GM21619 (cell line): Measurements from ENCODE around the gene CCDC116.
"Not testable (repeated sequence)": the region's sequence is repeated elsewhere in the genome, so short reads cannot be mapped to it uniquely, and the experiment has no call there.

Source experiments
- ATAC-seq: cut with Tn5 transposase; IDR thresholded peaks from one replicate; pipeline ENCODE4 v1.9.1; 2021; ENCODE audit not compliant: unreplicated experiment

CCDC116 gene

DNA sequence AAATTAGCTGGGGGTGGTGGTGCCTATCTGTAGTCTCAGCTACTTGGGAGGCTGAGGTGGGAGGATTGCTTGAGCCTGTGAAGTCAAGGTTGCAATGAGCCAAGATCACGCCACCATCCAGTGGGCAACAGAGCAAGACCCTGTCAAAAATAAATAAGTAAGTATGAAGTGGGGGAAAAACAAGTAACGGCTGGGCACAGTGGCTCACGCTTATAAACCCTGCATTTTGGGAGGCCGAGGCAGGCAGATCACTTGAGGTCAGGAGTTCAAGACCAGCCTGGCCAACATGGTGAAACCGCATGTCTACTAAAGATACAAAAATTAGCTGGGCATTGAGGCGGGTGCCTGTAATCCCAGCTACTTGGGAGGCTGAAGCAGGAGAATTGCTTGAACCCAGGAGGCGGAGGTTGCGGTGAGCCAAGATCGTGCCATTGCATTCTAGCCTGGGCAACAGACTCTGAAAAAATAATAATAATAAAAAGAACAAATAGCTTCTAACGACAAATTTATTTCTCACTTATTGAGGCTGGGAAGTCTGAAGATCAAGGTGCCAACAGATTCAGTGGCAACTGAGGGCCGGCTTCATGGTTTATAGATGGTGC is 22.9 kb upstream of the CCDC116 start:
- ATAC-seq, result not testable (repeated sequence)

DNA sequence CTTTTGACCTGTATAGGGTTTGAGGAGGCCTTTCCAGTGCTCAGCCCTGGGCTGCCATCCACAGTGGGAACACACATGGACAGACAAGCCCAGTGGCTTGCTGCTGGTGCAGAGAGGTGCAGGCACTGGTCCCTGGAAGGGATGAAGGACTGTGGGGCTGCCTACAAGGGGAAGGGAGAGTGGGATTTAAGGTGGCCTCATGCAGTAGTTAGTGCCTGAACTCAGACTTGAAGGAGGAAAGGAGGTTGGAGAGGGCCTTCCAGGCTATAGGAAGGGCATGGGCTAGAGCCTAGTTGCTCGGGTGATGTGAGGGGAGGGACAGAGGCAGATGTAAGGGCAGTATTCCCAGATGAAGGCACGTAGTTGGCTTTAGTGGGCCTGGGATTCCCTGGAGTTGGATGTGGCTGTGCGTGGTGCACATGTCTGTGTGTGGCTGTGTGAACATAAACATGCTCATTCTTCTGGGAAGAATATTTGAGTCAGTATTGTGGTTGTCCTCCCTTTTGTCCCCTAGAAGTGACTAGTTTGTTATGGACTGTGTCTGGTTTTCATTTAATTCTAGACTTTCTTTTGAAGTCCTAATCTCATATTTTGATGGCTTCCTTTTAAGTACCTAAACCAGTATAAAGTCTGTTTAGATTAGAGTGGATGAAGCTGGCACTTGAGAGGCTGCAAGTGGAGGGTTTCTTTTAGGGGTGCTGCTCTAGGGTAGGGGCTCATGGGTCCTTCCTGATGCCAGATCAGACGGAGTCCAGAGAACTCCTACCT is 21.2 kb upstream of the CCDC116 start:
- no peak for ATAC-seq

DNA sequence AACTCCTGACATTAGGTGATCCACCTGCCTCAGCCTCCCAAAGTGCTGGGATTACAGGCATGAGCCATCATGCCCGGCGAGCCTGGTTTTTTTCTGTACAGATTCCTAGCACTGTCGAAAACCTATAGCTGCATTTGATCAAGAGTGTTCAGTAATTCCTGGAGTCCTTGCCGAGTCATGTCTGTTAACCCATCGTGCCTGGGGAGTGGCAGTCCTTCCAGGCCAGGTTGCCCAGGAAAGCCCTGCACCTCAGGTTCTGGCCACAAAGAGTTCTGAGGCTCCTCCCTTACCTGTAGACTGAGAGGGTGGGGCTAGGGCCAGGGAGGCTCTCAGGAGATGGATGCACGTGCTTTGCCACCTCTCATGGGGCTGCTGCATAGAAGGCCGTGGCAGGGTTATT is 19.7 kb upstream of the CCDC116 start:
- ATAC-seq, result no peak

DNA sequence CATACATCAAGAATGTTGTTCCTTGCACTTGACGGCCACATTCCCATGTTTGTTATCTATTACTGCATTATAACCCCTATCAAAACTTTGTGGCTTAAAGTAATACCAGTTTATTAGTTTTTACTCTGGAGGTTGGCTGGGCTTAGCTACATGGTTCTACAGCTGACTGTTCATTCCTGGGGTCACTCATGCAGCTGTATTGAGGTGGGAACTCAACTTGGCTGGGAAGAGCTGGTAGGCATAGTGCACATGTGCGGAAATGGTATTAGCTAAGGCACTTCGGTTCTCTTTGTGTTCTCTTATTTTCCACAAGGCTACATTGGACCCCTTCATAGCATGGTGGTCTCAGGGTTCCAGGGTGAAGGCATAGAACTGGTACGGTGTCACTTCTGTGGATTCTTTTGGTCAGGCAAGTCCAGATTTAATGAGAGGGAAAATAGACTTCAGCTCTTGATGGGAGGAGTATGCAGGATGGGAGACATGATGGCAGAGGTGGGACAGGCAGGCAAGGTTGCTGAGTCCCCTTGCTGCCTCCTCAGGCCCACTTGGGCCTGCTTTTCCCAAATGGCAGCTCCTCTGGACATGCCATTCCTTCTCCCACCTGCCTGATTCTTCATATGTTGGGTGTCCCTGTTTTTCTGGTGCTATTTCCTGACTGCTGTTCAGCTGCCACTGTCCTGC is 18.9 kb upstream of the CCDC116 start:
- no peak for ATAC-seq

GRCh38 chr22:21615731-21616130 is 16.8 kb upstream of the CCDC116 start:
- no peak for ATAC-seq

- ATAC-seq, result not testable (repeated sequence)
Observed at GRCh38 chr22:21617337-21617736, 15.2 kb upstream of the CCDC116 start.

DNA sequence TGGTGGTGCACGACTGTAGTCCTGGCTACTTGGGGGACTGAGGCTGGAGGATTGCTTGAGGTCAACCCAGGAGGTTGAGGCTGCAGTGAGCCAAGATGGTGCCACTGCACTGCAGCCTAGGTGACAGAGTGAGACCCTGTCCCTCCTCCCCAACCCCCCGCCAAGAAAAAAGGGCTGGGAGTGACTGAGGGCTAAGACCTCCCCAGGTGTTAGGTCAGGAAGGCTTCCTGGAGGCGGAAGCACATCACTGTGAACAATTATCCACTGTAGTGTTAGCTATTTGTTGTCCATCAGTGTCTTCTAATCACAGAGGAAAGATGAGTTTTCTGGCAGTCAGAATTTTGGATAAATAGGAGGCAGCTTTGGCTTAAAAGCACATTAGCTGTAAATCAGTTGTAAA is 11.5 kb upstream of the CCDC116 start:
- ATAC-seq, result no peak

DNA sequence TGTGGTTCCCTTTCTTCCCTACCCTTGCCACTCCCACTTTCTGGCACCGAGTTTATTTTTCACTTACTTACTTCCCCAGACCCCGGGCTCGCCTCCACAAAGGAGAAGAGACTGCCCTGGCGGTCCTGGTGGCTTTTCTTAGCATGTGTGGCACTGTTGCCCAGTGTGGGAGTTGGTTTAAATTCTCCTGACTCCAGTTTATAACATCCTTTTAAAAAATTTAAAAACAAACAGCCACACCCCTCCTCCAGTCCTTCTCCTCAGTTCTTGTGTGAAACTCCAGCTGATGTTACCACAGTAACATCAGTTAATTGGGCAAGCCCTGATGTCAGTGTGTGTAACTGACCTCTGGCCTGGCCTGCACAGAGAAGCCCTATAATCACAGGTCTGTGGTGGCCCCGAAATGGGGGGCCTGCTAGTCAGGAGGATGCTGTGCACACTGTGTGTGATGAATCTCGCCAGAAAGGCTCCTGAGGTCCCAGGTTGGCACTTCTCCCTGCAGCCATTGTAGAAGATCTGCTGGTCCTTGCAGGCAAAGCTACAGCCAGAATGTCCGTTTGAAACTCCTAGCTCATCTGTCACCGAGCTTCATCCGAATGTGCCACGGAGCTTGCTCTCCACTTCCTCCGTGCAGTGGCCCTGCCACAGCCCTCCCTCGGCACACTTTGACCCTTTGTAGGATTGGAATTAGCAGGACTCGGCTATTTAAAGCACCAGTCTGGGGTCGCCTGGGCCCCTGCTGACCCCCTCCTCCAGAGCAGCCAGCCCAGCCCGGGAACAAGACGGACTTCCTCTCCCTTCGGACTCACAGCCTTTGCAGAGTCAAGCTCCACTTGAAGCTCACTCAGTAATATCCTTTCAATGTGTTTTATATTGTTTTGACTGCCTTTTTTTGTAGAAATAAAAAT is 10.3 kb upstream of the CCDC116 start:
- no peak for ATAC-seq

GRCh38 chr22:21622919-21623647 is 9.5 kb upstream of the CCDC116 start:
- ATAC-seq, result no peak

DNA sequence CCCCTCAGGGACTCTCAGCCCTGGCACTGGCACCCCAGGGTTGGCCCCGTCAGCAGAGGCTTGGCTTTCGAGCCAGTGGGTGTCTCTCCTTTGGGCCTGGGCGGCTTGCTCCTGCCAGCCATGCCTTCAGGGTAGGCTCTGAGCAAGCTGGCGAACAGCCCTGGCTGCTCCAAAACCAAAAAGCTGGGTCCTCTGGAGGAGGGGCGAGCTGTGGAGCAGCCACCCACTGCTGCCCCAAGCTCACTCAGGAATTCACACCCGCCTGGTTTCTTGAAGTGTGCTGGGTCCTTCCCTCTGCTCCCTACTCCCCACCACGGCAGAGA is 9.0 kb upstream of the CCDC116 start:
- no peak for ATAC-seq

- ATAC-seq, result no peak
Observed at GRCh38 chr22:21624120-21624879, 8.3 kb upstream of the CCDC116 start.

GRCh38 chr22:21624880-21625791 is 7.4 kb upstream of the CCDC116 start:
- ATAC-seq, result no peak

GRCh38 chr22:21626073-21626734 is 6.4 kb upstream of the CCDC116 start:
- ATAC-seq, result no peak

DNA sequence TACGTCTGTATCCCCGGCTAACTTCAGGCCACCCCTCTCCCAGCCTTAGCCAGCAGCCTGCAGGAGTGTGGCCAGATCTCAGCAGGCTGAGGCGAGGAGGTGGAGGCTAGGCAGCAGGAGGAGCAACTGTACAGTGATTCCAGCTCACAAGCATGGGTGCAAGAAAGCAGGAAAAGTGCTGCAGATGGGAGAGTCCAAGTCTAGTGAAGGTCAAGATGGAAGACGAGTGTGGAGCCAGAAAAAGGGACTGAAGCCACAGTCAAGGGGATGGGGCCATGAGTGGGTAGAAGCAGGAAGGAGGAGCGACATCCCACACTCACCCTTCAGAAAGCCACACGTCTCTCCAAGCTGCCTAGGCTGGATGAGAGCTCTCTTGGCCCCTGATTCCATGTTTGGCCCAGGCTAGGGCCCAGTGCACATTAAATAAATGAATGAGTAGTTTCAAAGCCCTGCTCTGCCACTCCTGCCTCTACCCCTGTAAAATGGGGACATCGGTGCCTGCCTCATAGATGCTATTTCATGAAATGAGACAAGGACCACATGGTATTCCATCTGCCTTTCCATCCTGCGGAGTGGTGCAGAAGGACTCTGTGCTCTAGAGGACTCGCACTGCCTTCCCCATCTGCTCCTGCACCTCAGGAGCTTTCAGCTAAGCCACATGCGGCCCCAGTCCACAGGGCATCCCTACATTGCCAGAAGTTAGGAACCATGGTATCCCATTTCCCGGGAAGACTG is 5.7 kb upstream of the CCDC116 start:
- ATAC-seq, result no peak

DNA sequence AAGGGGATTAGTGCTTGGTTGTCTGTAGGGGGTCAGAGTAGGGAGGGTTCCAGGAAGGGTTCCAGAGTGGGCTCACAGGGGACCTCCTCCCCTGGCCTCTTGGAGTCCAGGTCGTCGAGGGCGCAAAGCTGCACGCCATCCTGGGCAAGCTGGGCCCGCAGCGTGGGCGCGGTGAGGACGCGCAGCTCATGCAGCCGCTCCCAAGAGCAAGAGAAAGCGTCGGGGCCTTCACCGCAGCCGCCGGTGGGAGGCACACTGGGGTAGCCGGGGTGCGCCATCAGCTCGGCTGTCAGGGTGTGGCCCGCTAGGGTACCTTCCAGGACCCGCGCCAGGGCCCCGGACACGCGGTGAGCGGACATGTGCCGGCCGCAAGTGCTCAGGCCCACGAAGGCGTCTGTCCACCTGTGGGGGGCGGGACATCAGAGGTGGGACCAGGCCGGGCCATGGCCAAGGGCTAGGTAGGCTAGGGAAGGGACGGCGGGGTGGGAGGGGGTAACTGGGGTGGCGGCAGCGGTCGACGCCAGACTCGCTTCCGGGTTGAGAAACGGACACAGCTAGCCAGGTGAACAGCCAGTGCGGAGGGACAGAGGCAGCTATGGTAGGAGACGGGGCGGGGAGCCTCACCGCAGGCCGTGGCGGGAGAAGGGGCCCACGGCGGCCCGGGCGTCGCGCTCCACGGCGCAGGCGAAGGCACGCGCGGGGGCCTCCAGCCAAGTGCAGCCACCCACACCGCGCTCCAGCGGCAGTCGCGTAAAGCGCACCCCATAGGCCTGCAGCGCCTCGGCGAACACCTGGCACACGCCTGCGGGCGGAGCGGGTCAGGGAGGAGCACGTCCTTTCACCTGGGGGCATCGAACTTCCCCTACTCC is 3.9 kb upstream of the CCDC116 start:
- no peak for ATAC-seq

- ATAC-seq, result peak; percentile 77
Observed at GRCh38 chr22:21629255-21630149, 3.1 kb upstream of the CCDC116 start, which contains the start of gene YDJC. Gene YDJC (minus strand): TSS chr22:21630022. CDS start chr22:21630014, 8 bp downstream.
